ENCODE data around the gene WDR55.
"Not testable (repeated sequence)": the region's sequence is repeated elsewhere in the genome, so short reads cannot be mapped to it uniquely, and the experiment has no call there.

The WDR55 gene

DNA sequence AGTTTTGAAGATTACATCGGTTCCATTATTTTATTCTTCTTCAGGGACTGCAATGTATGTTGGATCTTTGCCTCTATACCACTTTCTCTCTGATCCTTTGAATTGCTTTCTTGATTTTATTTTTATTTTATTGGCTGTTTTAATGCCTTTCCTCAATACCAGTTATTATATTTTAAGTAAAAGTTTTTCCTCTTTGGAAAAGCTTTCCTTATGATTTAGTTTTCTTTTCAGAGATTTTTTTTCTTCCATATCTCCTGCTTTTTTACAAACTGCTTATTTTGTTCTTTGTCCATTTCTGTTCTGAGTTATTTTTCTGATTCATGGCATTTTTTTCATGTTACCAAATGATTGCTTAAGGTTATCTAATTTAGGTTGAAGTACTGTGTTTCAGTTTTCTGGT, 47.1 kb downstream of the WDR55 start:
- no peak for DNase-seq (ENCODE audit: low read depth)

DNA sequence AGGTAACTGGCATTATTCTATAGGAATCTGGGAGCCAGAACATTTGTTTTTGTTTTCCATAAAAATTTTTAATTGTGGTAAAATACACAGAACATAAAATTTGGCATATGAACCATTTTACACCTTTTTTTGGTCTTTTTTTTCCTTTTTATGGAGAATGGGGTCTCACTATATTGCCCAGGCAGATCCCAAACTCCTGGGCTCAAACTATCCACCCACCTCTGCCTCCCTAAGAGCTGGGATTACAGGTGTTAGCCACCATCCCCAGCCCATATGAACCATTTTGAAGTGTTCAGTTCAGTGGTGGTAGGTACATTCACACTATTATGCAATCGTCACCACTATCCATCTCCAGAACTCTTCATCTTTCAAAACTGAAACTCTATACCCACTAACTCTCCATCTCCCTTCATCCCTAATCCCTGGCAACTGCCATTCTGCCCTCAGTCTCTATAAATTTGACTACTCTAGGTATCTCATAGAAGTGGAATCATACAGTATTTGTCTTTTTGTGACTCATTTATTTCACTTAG, 48.9 kb downstream of the WDR55 start:
- no peak for DNase-seq (ENCODE audit: low read depth)

DNA sequence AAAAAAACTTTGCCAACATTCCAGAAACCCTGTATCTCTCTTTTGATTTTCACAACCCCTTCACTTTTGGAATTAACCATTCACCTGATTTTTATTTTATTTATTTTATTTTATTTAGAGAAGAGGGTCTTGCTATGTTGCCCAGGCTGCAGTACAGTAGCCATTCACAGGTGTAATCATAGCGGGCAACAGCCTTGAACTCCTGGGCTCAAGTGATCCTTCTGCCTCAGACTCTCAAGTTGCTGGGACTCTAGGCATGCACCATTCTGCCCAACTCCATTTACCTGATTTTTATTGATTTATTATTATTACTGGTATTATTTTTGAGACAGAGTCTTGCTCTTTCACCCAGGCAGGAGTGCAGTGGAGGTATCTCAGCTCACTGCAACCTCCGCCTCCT, 51.5 kb downstream of the WDR55 start:
- DNase-seq (ENCODE audit: low read depth), result not testable (repeated sequence)

DNA sequence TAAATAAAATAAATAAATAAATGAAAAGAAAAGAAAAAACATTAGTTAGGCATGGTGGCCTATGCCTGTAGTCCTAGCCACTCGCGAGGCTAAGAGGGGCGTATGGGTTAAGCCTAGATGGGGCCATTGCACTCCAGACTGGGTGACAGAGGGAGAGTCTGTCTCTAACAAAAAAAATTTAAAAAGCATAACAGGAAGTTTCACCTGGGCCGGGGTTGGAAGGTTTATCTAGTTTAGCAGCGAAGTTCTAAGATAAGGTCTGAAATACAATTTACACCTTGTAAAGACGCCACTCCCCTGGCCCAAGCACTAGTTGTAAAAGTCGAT, 53.5 kb downstream of the WDR55 start:
- no peak for DNase-seq (ENCODE audit: low read depth)

DNA sequence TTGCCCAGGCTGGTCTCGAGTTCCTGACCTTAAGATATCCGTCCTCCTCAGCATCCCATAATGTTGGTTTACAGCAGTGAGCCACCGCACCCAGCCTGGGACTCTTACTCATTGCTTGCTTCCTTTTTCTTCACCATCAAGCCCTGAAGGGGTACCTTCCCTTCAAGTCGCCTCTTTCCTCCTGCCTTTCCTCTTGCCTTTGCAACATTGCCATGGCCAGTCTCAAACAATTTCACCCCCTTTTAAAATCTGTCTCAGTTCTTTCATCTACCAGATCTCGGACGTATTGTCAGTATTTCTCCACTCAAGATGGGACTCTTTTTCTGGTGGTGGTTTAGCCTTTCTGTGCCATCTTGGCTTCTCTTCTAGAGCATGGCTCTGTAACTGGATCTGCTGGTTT, 56.0 kb downstream of the WDR55 start:
- not testable (repeated sequence) for DNase-seq (ENCODE audit: low read depth)

DNA sequence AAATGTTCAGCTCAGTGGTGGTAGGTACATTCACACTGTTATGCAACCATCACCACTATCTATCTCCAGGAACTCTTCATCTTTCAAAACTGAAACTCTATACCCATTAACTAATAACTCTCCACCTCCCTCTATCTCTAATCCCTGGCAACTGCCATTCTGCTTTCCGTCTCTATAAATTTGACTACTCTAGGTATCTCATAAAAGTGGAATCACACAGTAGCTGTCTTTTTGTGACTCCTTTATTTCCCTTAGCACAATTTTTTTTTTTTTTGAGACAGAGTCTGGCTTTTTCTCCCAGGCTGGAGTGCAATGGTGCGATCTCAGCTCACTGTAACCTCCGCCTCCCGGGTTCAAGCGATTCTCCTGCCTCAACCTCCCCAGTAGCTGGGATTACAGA, 56.7 kb downstream of the WDR55 start:
- DNase-seq (ENCODE audit: low read depth), result not testable (repeated sequence)

Measured in stromal cell of bone marrow (primary cell).